ENCODE data around the gene ITGB3BP.

DNA sequence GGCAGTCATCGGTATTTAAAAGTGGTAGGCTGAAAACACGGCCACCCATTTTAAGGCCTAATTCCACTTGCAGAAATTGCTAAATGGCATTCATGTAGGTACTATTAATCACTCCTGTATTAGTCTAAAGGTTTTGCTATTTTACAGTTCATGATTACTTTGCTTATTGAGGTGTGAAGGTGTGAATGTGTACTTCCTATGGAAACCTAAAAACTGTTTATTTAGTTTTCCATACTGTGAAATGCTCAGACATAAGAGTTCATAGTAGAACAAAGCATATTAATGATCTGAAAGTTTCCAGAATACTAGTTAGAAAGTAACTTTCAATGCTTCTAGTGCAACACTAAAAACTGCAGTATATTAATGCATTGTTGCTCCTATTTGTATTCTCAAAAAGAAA lies 69.8 kb downstream of the ITGB3BP start:
- TF ChIP-seq CTCF (IDR thresholded peaks at IDR 0.05) = no peak
- TF ChIP-seq POLR2A (IDR thresholded peaks at IDR 0.05) = no peak
